Loucy (cell line): Measurements from ENCODE around the gene MYDGF.

Experiments
- H2AFZ ChIP-seq: fragments of 200-600 bp; sonication (generic); 2 replicates; pipeline ENCODE4 v1.6.0; 2016; ENCODE audit warnings: antibody characterized with exemption, mild to moderate bottlenecking, low read length, moderate library complexity
- H3F3A ChIP-seq: fragments of 200-600 bp; 2 replicates; pipeline ENCODE4 v1.6.0; 2016; ENCODE audit warnings: antibody characterized with exemption, low read depth, mild to moderate bottlenecking
- H3K27me3 ChIP-seq: fragments of 200-600 bp; sonication (generic); 2 replicates; pipeline ENCODE4 v1.6.1; 2014; ENCODE audit warnings: low read length, mild to moderate bottlenecking; ENCODE audit not compliant: insufficient read depth, poor library complexity, severe bottlenecking
- H3K36me3 ChIP-seq: fragments of 200-600 bp; sonication (generic); 2 replicates; pipeline ENCODE4 v1.6.1; 2016; ENCODE audit warnings: low read length; ENCODE audit not compliant: insufficient read depth
- H3K4me1 ChIP-seq: fragments of 200-600 bp; sonication (generic); 2 replicates; pipeline ENCODE4 v1.5.1; 2014; ENCODE audit warnings: low read length, mild to moderate bottlenecking; ENCODE audit not compliant: insufficient read depth, poor library complexity, severe bottlenecking
- H3K4me2 ChIP-seq: fragments of 200-600 bp; sonication (generic); 2 replicates; pipeline ENCODE4 v1.6.0; 2014; ENCODE audit warnings: antibody characterized with exemption, low read length, low read depth, mild to moderate bottlenecking; ENCODE audit not compliant: poor library complexity, severe bottlenecking
- H3K4me3 ChIP-seq: fragments of 200-600 bp; sonication (generic); 2 replicates; pipeline ENCODE4 v1.5.1; 2014; ENCODE audit warnings: low read length, mild to moderate bottlenecking, mixed read lengths; ENCODE audit not compliant: poor library complexity, severe bottlenecking
- H3K79me2 ChIP-seq: fragments of 200-600 bp; sonication (generic); 2 replicates; pipeline ENCODE4 v1.6.1; 2014; ENCODE audit warnings: low read length; ENCODE audit not compliant: insufficient read depth
- H3K9ac ChIP-seq: fragments of 200-600 bp; sonication (generic); 2 replicates; pipeline ENCODE4 v1.6.0; 2014; ENCODE audit warnings: mild to moderate bottlenecking, low read depth, low read length, moderate library complexity; ENCODE audit not compliant: poor library complexity, severe bottlenecking
- H3K9me2 ChIP-seq: fragments of 200-600 bp; sonication (generic); replicated peaks from 2 replicates; pipeline ENCODE4 v1.6.1; 2016; ENCODE audit warnings: low read depth, low read length, mixed read lengths
- H3K9me3 ChIP-seq: fragments of 200-600 bp; sonication (generic); 2 replicates; pipeline ENCODE4 v1.6.1; 2014; ENCODE audit warnings: mild to moderate bottlenecking, antibody characterized with exemption, low read length, low read depth; ENCODE audit not compliant: insufficient read depth
- H4K20me1 ChIP-seq: fragments of 200-600 bp; sonication (generic); 2 replicates; pipeline ENCODE4 v1.6.0; 2014; ENCODE audit warnings: antibody characterized with exemption, low read length, mild to moderate bottlenecking; ENCODE audit not compliant: insufficient read depth, poor library complexity, severe bottlenecking
- CTCF ChIP-seq: fragments of 200-600 bp; sonication (generic); conservative IDR thresholded peaks from 2 replicates; pipeline ENCODE4 v1.5.1; 2014; ENCODE audit warnings: mild to moderate bottlenecking, antibody characterized with exemption, low read length
- EZH2phosphoT487 ChIP-seq: fragments of 200-600 bp; IDR thresholded peaks from 2 replicates; pipeline ENCODE4 v1.6.1; 2018; ENCODE audit warnings: antibody characterized with exemption, mild to moderate bottlenecking, moderate library complexity, borderline replicate concordance

Gene MYDGF

DNA sequence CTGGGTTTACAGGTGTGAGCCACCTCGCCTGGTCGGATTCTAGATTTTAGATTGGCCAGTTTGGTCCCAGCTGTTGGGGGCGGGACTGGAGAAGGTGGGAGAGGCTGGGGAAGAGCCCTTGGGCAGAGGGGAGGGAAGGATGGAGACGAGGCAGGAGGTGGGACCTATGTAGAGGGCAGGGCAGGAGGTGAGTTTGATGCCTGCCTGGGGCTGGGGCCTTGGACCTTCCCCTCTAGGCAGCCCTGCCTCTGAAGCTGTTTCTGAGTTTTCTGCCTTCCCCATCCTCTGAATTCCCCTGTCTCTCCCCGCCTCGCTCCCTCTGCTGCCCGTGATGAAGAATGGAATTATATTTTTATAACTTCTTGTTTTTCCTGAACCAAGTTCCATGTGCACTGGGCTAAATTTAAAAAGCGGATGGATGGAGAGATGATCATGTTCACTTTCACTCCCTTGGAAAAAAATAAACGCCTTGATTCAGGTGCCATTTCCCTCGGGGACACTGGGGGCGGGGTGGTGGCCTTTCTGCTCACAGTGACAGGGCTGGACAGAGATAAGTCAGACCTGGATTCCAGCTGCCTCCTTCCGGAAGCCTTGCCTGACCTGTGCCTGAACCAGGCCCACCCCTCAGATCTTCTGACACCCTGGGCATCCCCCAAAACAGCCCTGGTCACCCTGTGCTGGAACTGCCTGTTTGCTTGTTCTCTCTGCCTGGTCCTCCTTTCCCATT is 47.3 kb downstream of the MYDGF start:
- Histone ChIP-seq H3K27me3 (no peaks in the 10 kb centered on the region), H3K36me3 (no peaks in the 10 kb centered on the region), H4K20me1 (no peaks in the 10 kb centered on the region), H3K4me1 (no peaks in the 10 kb centered on the region), H3K4me3 (no peak overlapping the region), H3K79me2 (no peaks in the 10 kb centered on the region), H3K9ac (no peak overlapping the region), H3F3A (no peaks in the 10 kb centered on the region), H2AFZ (no peak overlapping the region), H3K9me2 (no peaks in the 10 kb centered on the region), H3K4me2 (no peak overlapping the region), H3K9me3 (no peaks in the 10 kb centered on the region)
- no peak for TF ChIP-seq CTCF
- TF ChIP-seq EZH2phosphoT487, result no peak

GRCh38 chr19:4620675-4621074 is 49.5 kb downstream of the MYDGF start:
- no peak overlapping the region for H3K9ac ChIP-seq
- H3K4me3 ChIP-seq, result no peak overlapping the region
- H2AFZ ChIP-seq, result no peak overlapping the region
- H4K20me1 ChIP-seq, result no peaks in the 10 kb centered on the region
- H3K4me2 ChIP-seq, result no peak overlapping the region
- no peaks in the 10 kb centered on the region for H3K9me3 ChIP-seq
- H3K27me3 ChIP-seq, result no peaks in the 10 kb centered on the region
- H3K36me3 ChIP-seq, result no peaks in the 10 kb centered on the region
- no peaks in the 10 kb centered on the region for H3K4me1 ChIP-seq
- no peaks in the 10 kb centered on the region for H3K79me2 ChIP-seq
- no peaks in the 10 kb centered on the region for H3F3A ChIP-seq
- no peak for TF ChIP-seq CTCF
- TF ChIP-seq EZH2phosphoT487, result no peak
- H3K9me2 ChIP-seq, result no peaks in the 10 kb centered on the region

DNA sequence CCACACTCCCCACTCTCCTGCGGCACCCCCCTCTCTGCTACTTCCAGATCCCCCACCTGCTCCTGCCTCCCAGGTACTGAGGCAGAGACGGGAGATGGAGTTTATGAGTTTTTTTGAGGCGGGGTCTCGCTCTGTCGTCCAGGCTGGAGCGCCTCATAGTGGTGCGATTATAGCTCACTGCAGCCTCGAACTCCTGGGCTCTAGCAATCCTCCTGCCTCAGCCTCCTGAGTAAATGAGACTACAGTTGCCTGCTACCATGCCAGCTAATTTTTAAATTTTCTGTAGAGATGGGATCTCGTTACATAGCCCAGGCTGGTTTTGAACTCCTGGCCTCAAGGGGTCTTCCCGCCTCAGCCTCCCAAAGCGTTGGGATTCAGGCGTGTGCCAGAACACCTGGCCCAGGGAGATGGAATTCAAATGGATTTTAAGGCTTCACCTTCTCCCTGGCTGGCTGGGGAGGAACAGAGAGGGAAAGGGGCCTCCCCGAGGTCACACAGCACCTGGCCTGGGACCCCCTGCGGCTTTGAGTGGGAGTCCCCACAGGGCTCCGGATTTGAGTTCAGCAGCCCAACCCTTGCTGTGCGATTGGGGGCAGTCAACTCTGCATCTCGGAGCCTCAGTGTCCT is 50.4 kb downstream of the MYDGF start:
- no peak overlapping the region for H2AFZ ChIP-seq
- H3K4me1 ChIP-seq, result no peaks in the 10 kb centered on the region
- no peak overlapping the region for H3K4me2 ChIP-seq
- TF ChIP-seq CTCF (no peak), EZH2phosphoT487 (no peak)
- H3K9ac ChIP-seq, result no peak overlapping the region
- no peaks in the 10 kb centered on the region for H4K20me1 ChIP-seq
- H3K9me2 ChIP-seq, result no peaks in the 10 kb centered on the region
- no peaks in the 10 kb centered on the region for H3K9me3 ChIP-seq
- H3K27me3 ChIP-seq, result no peaks in the 10 kb centered on the region
- no peaks in the 10 kb centered on the region for H3K79me2 ChIP-seq
- H3K4me3 ChIP-seq, result no peak overlapping the region
- H3K36me3 ChIP-seq, result no peaks in the 10 kb centered on the region
- H3F3A ChIP-seq, result no peaks in the 10 kb centered on the region
